SKM-1 (cell line): Measurements from ENCODE around the gene ATP8B3.
"Not testable (repeated sequence)": the region's sequence is repeated elsewhere in the genome, so short reads cannot be mapped to it uniquely, and the experiment has no call there.

ENCODE experiments used
- DNase-seq: peaks from one replicate; lab custom pipeline; 2025; ENCODE audit not compliant: unreplicated experiment; lab: John Stamatoyannopoulos, UW

The ATP8B3 gene

DNA sequence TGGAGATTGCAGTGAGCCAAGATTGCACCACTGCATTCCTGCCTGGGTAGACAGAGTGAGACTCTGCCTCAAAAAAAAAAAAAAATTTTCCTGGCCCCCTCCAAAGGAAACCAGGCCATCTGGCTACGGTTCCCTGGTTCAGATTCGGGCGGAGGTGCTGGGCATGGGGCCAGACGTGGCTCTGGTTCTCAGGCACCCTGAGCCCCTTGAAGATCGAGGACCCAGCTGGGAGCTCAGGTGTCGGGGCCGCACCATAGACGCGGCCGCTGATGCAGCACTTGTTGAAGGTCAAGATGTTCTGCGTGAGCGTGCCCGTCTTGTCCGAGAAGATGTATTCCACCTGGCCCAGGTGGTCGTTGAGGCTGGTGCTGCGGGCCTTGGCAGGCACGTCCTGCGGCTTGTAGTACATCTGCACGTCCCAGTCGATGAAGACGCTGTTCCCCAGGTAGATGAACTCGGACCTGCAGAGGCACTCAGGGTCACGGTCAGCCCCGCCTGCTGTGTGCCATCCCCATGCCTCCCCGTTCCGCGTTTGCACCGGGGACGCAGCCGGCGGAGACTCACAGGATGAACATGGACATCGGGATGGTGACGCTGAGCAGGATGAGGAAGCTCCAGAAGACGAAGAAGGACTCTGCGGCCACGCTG, 12.3 kb downstream of the ATP8B3 start:
- no peak for DNase-seq

DNA sequence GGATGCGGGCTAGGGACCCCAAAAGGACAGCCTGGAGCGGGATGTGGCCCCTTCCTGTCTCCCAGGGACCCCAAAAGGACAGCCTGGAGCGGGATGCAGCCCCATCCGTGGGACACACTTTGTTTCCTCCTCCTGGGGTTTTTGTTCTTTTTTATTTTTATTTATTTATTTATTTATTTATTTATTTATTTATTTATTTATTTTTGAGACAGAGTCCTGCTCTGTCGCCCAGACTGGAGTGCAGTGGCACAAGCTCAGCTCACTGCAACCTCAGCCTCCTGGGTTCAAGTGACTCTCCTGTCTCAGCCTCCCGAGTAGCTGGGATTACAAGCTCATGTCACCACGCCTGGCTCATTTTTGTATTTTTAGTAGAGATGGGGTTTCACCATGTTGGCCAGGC, 14.8 kb downstream of the ATP8B3 start:
- DNase-seq = not testable (repeated sequence)

DNA sequence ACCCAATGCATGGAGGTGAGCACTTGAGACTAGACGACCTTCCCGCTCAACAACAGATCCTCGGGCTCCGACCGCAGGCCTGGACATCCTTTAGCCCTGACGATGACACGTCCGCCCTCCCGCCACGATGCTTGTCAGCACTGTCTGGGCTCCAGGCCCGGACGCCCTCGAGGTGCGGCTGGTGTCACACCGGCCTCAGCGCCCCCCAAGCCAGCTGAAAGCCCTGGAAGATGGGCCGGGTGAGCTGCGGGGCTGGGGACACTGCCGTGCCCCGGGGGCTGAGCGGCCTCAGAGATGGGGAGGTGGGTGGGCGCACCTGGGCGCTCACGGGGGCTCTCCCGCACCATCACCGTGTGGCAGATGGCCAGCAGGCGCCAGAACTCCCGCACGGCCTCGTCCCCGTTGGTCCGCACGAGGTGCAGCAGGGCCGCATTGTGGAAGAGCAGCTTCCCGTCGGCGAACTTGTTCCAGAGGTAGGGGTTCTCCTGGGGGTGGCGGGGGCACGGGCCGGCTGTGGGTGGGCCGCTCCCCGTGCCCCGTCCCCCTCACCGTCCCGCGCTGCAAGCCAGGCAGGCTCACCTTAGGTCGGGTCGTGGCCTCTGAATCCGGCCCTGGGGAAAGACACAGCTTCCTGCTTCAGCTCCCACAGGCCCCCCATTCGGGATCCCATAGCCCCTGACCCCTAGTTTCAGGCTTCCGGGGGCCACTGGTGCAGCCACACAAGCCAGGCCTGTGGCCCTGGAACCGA, 15.5 kb downstream of the ATP8B3 start:
- no peak for DNase-seq

DNA sequence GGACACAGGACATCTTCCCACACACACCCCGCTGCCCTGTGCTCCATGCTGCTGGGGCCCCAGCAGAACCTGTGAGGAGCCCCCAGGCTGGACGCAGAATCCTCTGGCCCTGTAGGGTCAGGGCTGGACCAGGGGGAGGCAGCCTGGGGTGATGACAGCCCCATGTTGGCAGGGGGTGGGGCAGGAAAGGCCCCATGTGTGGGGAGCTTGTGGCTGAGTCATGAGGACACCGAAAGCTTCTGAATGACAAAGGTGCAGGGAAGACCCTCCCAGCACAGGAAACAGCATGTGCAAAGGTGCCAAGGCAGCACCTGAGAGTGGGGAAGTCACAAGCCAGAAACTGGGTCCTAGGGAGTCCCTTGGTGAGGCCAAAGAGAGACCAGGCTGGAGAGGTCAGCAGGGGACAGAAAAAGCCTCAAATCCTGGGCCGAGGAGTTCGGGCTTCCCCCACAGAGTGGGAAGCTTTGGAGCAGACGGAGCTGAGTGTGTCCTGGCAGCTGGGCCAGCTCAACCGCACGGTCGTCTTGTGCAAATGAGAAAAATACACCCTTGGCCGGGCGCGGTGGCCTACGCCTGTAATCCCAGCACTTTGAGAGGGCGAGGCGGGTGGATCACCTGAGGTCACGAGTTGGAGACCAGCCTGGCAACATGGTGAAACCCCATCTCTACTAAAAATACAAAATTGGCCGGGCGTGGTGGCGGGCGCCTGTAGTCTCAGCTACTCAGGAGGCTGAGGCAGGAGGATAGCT, 17.5 kb downstream of the ATP8B3 start:
- no peak for DNase-seq

DNA sequence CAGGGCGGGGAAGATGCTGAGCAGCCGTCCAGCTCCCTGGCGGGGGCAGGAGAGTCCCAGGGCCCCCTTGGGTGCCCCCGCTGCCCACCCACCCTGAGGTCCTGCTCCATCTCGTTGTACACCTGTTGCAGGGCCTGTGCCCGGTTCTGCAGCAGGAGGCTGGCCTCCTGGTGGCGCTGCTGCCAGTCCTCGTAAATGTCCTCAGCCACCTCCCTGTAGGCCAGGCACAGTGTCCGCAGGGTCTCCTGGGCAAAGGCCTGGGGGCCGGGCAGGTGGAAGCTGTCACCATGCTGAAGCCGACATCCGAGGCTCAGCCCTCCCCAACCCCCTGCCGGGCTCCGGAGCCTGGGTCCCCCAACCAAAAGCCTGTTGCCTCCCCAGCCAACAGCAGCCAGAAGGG, 20.2 kb downstream of the ATP8B3 start:
- DNase-seq = no peak

DNA sequence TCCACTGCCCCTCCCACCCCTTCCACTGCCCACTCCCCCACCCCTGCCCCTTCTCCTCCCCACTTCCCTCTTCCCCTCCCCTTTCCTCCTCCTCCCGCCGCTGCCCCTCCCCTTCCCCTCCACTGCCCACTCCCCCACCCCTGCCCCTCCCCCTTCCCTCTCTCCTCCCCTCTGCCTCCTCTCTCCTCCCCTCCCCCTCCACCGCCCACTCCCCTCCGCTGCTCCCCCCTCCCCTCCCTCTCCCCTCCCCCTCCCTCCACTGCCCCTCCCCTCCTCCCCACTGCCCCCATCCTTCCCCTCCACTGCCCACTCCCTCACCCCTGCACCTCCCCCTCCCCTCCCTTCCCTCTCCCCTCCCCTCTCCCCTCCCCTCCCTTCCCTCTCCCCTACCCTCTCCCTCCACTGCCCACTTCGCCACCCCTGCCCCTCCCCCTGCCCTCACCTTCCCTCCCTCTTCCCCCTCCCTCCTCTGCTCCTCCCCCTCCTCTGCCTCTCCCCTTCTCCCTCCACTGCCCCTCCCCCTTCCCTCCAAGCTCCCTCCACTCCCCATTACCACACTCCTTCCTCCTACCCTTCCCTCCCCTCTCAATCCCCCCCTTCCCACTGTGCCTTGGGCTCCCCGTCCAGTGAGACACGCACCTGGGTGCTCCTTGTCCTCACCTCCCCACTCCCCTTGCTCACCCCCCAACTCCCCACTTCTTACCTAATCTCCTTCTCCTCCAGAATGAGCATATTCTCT, 21.9 kb downstream of the ATP8B3 start:
- no peak for DNase-seq

DNA sequence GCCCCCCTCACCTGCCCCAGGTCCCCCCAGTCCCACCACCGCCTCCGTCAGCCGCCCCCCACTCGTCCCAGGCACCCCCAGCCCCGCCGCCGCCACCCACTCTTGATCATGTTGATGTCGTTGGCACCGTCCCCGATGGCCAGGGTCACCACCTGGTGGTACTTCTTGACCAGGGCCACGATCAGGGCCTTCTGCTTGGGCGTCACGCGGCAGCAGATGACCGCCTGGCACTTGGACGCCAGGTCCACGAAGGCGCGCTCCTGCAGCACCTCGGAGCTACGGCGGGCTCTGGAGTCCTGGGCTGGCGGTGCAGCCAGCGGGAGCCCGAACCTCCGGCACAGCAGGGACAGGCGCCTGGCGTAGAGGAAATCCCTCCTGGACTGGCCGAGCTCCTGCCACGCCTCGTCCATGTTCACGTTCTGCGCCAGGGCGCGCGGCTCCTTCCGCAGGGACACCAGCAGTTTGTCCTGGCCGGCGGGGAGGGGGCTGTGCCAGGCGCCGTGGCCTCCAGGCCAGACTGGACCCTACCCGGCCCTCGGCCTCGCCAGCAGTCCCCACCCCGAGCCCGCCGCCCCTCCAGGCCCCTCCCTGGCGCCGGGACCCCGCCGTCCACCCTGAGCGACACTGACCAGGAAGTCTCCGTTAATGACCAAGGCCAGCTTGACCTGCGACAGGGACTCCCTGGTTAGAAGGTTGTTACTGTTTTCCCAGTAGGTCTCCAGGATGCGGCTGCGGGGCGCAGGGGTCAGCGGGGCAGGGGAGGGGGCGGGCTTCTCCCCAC, 22.6 kb downstream of the ATP8B3 start:
- DNase-seq = no peak

DNA sequence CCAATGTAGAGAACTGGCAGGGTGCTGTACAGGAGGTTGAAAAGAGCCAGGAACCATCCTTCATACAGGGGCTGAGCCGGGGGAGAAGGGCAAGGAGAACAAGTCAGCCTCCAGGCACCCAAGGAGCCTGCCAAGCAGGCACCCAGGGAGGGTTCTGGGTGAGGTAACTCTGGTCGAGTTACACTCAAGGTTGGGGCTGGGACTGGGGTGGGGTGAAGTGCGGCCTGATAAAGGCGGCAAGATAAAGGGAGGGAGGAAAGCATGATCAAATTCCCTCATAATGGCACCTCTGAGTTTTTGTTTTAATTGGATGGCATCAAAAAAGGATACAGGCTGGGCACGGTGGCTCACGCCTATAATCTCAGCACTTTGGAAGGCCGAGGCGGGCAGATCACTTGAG, 25.0 kb downstream of the ATP8B3 start:
- DNase-seq = no peak

DNA sequence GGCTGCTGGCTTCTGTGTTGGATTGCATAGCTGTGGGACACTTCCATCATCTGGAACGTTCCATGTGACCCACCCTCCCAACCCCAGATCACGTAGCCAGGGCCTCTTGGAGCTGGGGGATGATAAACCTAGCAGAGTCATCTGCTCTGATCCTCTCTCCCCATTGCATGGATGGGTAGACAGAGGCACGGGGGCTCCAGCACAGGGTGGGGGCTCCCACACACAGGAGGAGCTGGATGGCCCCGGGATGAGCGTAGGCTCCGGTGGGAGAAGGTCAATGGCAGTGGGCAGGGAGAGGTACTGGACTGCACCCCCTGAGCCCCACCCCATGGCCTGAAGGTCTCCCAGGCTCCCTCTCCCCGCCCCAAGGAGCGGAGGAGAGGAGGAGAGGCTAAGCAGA, 25.4 kb downstream of the ATP8B3 start:
- no peak for DNase-seq

DNA sequence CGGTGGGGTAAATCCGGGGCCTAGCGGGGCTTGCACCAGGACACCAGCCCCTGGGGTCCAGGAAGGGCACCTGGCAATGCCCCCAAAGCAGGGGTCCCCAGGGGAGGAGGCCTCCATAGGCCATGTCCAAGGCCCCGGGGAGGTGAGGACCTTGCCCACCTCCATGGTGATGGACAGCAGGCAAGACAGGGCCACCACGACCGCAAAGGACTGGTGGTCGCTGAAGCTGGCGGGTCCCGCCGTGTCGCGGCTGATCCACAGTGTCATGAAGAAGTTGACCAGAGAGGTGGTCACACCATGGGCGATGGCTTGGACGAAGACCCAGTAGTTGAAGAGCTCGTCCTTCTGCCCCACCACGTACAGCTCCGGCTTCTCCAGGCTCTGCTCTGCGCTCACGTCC, 26.8 kb downstream of the ATP8B3 start:
- DNase-seq = no peak

DNA sequence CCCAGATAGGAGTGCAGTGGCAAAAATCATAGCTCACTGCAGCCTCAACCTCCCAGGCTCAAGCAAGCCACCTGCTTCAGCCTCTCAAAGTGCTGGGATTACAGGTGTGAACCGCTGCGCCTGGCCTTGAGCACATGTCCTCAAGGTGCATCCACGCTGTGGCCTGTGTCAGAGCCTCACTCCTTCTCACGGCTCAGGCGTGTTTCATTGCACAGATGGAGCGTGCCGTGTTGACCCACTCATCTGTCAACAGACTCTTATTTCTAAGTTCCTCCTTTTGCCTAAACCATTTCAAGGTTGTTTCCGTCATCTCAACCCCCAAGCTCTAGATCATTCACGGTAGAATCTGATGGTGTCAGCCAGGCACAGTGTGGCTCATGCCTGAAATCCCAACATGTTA, 28.2 kb downstream of the ATP8B3 start:
- DNase-seq = peak; percentile 18

DNA sequence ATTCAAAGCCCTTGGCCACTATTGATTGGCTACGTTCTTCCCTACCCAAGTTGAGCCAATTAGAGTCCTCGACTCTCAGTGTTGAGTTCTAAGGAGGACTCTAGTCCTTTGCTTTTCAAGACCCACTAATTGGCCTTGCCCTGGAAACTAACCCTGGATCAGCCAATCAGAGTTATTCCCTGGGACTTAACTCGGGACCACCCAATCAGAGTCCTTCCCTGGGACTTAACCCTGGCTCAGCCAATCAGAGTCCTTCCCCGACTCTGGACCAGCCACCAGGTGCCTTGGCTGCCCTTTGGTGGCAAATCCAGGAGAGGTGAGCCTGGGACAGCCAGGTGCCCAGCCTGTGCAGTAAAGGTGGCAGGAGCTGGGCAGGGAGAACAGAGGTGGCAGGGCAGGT, 28.7 kb downstream of the ATP8B3 start:
- no peak for DNase-seq

DNA sequence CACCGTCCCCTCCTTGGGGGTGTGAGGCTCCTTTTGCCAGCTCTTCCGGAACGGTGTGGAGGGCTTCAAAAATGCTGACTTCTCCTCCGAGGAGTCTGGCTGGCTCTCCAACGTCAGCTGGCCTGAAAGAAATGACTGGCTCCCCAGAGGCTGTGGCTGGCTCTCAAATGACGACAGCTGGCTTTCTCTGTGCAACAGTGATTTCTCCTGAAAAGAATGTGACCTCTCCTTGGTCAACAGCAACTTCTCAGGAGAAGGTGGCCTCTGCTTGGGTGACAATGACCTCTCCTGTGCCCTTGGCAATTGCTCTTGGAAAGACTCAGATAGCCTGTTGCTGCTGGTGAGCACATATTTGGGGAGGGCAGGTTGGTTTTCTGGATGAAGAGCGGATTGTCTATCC, 29.6 kb downstream of the ATP8B3 start:
- no peak for DNase-seq

DNA sequence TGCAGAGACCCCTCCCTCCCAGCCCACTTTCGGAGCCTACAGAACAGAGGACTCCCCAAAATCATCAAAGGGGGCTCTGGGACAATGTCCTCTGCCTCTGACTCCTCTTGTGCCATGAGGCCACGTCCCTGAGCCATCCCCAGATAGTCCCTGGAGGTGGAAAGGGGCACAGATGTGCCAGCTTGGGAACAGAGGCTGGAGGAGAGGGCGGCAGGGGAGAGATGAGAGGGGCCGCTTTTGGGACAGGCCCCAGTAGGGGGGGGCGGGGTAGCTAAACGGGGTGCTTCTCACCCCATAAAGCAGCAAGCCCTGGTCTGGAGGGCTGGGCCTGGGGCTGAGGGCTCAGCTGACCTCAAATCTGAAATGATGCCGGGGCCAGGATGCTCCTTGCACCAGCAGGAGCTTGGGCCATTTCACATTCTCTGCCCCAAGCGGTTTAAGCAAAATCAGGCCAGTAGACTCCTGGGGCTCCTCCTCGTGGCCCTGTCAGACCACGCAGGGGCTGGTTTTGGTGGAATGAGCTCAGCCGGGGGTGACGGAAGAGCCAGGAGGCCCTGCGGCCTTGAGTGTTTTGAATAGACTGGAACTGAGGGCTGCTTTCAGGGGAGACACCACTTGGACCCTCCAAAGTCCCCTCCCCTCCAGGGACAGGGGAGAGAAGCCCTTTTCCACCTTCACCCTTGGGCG, 31.7 kb downstream of the ATP8B3 start:
- DNase-seq = no peak

DNA sequence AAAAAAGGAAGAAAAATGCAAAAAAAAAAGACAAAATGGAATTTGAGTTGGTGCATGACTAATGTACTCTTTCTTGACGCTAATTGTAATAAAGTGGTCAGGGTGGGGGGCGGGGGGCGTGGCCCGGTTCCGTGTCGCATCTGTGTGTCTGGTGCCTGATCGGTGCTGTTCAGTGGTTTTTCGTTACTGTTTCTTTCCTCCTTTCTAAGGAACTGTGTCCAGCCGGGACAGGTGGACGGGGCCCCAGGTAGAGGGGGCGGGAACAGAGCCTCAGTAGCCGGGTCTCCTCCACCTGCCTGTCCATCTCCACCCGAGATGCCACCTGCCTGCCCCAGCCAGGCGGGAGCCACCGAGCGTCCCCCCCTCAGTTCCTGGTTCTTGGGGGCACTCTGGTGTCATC, 32.5 kb downstream of the ATP8B3 start:
- no peak for DNase-seq

DNA sequence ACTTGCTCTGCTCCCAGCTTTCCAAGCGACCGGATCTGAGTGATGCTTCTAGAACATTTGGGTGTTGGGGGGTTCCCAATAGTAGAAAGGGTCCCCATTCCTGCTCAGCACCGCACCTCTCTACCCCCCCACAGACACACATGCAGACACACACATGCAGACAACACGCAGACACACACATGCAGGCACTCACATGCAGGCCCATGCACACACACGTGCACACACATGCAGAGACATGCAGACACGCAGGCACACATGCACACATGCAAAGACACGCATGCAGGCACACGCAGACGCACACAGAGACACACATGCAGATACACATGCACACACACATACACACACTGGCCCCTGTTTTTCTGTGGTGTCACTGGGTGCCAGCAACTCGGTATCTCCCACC, 34.9 kb downstream of the ATP8B3 start:
- DNase-seq = no peak

DNA sequence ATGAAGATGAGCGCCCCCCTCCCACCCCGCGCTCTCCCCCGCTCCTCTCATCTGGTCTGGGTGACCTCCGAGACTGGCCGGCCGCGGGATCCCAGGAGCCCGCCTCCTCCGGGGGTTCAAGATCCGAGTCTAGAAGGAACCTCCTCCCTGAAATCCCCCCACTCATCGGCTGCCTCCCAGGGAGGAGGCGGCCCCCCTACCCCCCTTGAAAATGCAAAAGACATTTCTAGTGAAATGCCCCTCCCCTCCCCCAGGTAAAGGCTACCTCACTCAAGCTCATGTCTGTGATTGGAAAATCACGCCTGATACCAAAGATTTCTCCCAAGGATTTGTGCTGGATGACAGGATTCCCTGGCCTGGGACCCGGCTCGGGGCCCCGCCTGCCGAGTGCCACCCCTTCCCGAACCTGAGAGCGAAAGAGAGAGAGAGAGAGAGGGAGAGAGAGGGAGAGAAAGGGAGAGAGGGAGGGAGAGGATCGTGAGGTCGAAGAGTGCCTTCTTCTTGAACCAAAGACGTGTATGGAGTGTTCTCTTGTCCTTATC, 35.4 kb downstream of the ATP8B3 start:
- no peak for DNase-seq

DNA sequence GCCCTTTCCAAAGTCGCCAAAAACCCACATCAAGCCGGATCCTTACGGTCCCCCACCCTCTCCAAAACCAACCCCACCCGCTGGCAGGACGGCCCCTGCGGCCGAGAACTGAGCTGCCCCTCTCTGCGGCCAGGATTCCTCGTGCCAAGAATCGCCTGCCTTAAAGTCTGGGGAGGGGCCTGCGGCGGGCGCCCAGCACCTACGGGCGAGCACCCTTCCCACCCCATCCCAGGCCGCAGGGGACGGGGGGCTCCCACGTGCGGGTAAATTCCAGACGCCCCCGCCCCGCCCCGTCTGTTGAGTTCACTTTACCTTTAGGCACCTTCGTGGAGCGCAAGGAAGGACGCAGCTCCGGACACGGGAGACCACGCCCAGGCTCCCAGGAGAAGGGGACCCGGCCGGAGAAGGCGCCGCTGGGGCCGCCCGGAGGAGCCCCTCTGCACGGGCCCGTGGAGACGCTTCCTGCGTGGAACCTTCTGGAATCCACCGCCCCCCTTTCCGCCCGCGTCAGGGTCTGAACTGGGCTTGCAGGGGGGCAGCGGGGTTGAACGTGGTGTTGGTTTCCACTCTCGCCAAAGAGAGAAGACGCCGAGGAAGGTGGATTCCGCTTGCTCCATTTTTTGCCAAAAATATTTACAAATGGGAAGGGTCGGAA, 36.0 kb downstream of the ATP8B3 start:
- DNase-seq = no peak

DNA sequence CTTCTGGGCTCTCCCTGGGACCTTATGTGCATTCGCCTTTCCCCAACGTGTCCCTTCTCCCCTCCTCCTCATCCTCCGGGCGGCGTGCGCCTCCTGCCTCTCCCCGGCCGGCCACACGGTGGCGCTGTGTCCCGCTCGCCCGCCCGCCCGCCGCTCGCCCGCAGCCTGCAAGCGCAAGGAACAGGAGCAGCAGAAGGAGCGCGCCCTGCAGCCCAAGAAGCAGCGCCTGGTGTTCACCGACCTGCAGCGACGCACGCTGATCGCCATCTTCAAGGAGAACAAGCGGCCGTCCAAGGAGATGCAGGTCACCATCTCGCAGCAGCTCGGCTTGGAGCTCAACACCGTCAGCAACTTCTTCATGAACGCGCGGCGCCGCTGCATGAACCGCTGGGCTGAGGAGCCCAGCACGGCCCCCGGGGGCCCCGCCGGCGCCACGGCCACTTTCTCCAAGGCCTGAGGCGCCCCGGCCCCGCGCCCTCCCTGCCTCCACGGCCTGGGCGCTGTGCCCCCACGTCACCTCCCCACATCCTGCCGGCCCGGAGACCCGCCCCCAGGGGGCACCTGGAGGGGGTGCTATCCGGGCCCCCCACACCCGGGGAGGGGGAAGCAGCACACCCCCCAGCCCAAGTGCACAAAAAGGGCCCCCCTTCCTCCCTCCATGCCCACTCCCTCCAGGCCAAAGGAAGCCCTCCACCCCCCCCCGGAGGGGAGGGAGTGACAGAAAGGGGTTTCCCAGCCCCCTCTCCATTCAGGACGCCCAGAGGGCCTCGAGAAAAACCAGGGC, 36.9 kb downstream of the ATP8B3 start:
- no peak for DNase-seq
